Lower leg skin (tissue), 3 donors: ENCODE results near the gene ATG4B.

ENCODE experiments used
- POLR2A ChIP-seq, 2 donors: fragments of 450-650 bp; IDR thresholded peaks; one replicate each; pipeline ENCODE4 v1.6.1; 2016 to 2017; ENCODE audit warnings: antibody characterized with exemption in 2 of 2, mild to moderate bottlenecking in 1 of 2, moderate library complexity in 1 of 2
- TF ChIP-seq, protein P1 (sequence below), 3 donors: fragments of 450-650 bp; IDR thresholded peaks; one replicate each; pipeline ENCODE4 v1.5.1; 2016; ENCODE audit warnings: antibody characterized with exemption in 3 of 3, mild to moderate bottlenecking in 3 of 3, moderate library complexity in 2 of 3

DNA sequence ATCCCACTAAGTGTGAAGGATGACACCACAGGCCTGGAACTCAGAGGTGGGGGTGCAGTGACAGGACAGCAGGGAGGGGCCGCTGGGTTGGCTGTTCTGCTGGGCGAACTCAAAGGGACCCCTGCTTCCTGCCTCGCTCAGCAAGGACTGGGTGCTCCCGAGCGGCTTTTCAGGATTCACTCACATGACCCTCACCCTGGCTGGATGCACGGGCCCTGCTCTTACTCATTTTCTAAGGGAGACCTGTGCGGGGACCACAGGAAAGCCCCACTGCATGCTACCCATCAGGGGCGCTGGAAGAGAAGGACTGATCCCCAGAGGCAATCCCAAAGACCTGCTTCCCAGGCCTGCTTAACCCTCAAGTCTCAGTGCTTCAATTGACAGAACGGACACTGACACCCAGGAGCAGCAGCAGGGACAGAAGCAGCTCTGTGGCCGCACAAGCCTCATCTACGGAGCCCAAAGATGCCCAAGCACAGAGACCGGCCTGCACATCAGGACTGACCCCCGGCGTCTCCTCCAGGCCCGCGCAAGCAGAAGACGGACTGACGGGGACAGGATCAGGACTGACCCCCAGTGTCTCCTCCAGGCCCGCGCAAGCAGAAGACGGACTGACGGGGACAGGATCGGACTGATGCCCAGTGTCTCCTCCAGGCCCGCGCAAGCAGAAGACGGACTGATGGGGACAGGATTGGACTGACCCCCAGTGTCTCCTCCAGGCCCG lies 30.2 kb upstream of the ATG4B start:
- no peak for TF ChIP-seq POLR2A (IDR thresholded peaks at IDR 0.05)
- TF ChIP-seq, protein P1, sequence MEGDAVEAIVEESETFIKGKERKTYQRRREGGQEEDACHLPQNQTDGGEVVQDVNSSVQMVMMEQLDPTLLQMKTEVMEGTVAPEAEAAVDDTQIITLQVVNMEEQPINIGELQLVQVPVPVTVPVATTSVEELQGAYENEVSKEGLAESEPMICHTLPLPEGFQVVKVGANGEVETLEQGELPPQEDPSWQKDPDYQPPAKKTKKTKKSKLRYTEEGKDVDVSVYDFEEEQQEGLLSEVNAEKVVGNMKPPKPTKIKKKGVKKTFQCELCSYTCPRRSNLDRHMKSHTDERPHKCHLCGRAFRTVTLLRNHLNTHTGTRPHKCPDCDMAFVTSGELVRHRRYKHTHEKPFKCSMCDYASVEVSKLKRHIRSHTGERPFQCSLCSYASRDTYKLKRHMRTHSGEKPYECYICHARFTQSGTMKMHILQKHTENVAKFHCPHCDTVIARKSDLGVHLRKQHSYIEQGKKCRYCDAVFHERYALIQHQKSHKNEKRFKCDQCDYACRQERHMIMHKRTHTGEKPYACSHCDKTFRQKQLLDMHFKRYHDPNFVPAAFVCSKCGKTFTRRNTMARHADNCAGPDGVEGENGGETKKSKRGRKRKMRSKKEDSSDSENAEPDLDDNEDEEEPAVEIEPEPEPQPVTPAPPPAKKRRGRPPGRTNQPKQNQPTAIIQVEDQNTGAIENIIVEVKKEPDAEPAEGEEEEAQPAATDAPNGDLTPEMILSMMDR (IDR thresholded peaks at IDR 0.05) = no peak
